Aorta (tissue), 5 donors: Measurements from ENCODE around the gene BPIFB3. TPM values are rescaled to one million over a fixed set of nuclear protein-coding genes. Genes with fewer than 3 reads are reported as not detected.

Experiments used
- ATAC-seq: fragments of 200-7000 bp; cut with Tn5 transposase; one replicate; pipeline ENCODE4 v1.9.1; 2022; ENCODE audit warnings: moderate library complexity; ENCODE audit not compliant: low FRiP score
- DNase-seq, 2 donors: peaks; one replicate each; pipeline ENCODE4 v3.0.0-alpha.2; 2020
- H3K27ac ChIP-seq, 2 donors: one replicate each; pipeline ENCODE4 v1.5.1; 2013; ENCODE audit warnings: low read length in 2 of 2, mild to moderate bottlenecking in 2 of 2, moderate library complexity in 2 of 2, control low read depth in 1 of 2, inconsistent platforms in 1 of 2, low read depth in 1 of 2
- H3K27me3 ChIP-seq, 2 donors: one replicate each; pipeline ENCODE4 v1.6.1; 2013; ENCODE audit warnings: control low read depth in 1 of 2, low read length in 1 of 2, mild to moderate bottlenecking in 1 of 2, moderate library complexity in 1 of 2; ENCODE audit not compliant: insufficient read depth in 2 of 2, control insufficient read depth in 1 of 2
- H3K36me3 ChIP-seq, 2 donors: one replicate each; pipeline ENCODE4 v1.6.1; 2013; ENCODE audit warnings: control low read depth in 1 of 2, low read length in 1 of 2, mild to moderate bottlenecking in 1 of 2; ENCODE audit not compliant: insufficient read depth in 2 of 2, control insufficient read depth in 1 of 2
- H3K4me1 ChIP-seq, 2 donors: one replicate each; pipeline ENCODE4 v1.6.1; 2013; ENCODE audit warnings: low read length in 2 of 2, control low read depth in 1 of 2, mild to moderate bottlenecking in 1 of 2, moderate library complexity in 1 of 2; ENCODE audit not compliant: insufficient read depth in 2 of 2, control insufficient read depth in 1 of 2
- H3K4me3 ChIP-seq, 2 donors: one replicate each; pipeline ENCODE4 v1.5.1; 2013; ENCODE audit warnings: low read length in 2 of 2, control low read depth in 1 of 2, mild to moderate bottlenecking in 1 of 2
- H3K9me3 ChIP-seq: one replicate; pipeline ENCODE4 v1.6.1; 2013; ENCODE audit warnings: mild to moderate bottlenecking, low read length; ENCODE audit not compliant: control insufficient read depth
- WGBS, 2 donors: extraction: QIAGEN DNeasy Blood & Tissue Kit; methylation state at CpG; one replicate each; pipeline ENCODE4 v1.1.7; 2013; 5-methylcytosine and 5-hydroxymethylcytosine counted together
- intact Hi-C, 2 donors: fragments of 100-400 bp; cut with DNase I; formaldehyde crosslinking; loops; one replicate each; pipeline versions ENCODE4 v1.14.2 to v1.15.0; 2022
- polyA plus RNA-seq, 2 donors: library from polyadenylated mRNA; stranded (reverse); fragments of 200-250 nt; gene quantifications; one replicate each; pipeline ENCODE4 v1.2.3, GENCODE V29; 2013
- total RNA-seq, 2 donors: library from RNA; stranded (reverse); fragmentation: NEBNext Ultra II Directional; extraction: Animal tissue kit (Norgen Biotek cat#: 25700); gene quantifications; one replicate each; pipeline ENCODE4 v1.2.1, GENCODE V29; 2021
- donor health status: healthy with polysubstance abuse.
- donor health status: Bipolar disorder and iron deficiency.
- donor health status: DM: no; HTN: no; CAD: no.
- donor health status: DM: no; HTN: no; CAD: no.
- donor health status: DM: yes; HTN: yes; CAD: no.

The BPIFB3 gene
- total and polyA plus RNA-seq, 4 donors: not detected

- no peaks in the 10 kb centered on the region for H3K4me1 ChIP-seq
- ATAC-seq (no peak), DNase-seq (no peak)
- intact Hi-C loops: no loop called here
- H3K9me3 ChIP-seq: no peaks in the 10 kb centered on the region
- no peak overlapping the region for H3K27ac ChIP-seq
- H3K4me3 ChIP-seq: no peak overlapping the region
- no peaks in the 10 kb centered on the region for H3K36me3 ChIP-seq
- no peaks in the 10 kb centered on the region for H3K27me3 ChIP-seq
- WGBS, 2 donors: 63 to 67% methylated on average over 4 of the region's 4 CpGs
These were observed 31.4 kb upstream of the BPIFB3 start for GRCh38 chr20:33022289-33022688.

- Histone ChIP-seq H3K36me3 (no peaks in the 10 kb centered on the region), H3K27ac (no peak overlapping the region), H3K4me1 (no peaks in the 10 kb centered on the region), H3K27me3 (no peaks in the 10 kb centered on the region), H3K9me3 (no peaks in the 10 kb centered on the region), H3K4me3 (no peak overlapping the region)
- WGBS, 2 donors: 75 to 87% methylated on average over 7 of the region's 7 CpGs
- DNase-seq (no peak), ATAC-seq (no peak)
- intact Hi-C loops: no loop called here
These were observed 30.8 kb upstream of the BPIFB3 start for GRCh38 chr20:33022694-33023438.

- Histone ChIP-seq H3K27ac (no peak overlapping the region), H3K9me3 (no peaks in the 10 kb centered on the region), H3K27me3 (no peaks in the 10 kb centered on the region), H3K36me3 (no peaks in the 10 kb centered on the region), H3K4me3 (no peak overlapping the region), H3K4me1 (no peaks in the 10 kb centered on the region)
- DNase-seq (no peak), ATAC-seq (no peak)
- intact Hi-C loops: no loop called here
- 63 to 78% methylated on average over 6 of the region's 6 CpGs for WGBS, 2 donors
These were observed 30.1 kb upstream of the BPIFB3 start for GRCh38 chr20:33023439-33024242.

- ATAC-seq: no peak
- Histone ChIP-seq H3K9me3 (no peaks in the 10 kb centered on the region), H3K27me3 (no peaks in the 10 kb centered on the region), H3K4me3 (no peak overlapping the region), H3K27ac (no peak overlapping the region), H3K36me3 (no peaks in the 10 kb centered on the region), H3K4me1 (no peaks in the 10 kb centered on the region)
- DNase-seq: no peak
- WGBS, 2 donors: 75% methylated on average over 1 of the region's 1 CpG
- intact Hi-C loops: no loop called here
These were observed 29.5 kb upstream of the BPIFB3 start for GRCh38 chr20:33024243-33024560.

GRCh38 chr20:33024609-33025317, 28.9 kb upstream of the BPIFB3 start:
- ATAC-seq: no peak
- Histone ChIP-seq H3K4me3 (no peak overlapping the region), H3K27ac (no peak overlapping the region), H3K4me1 (no peaks in the 10 kb centered on the region), H3K27me3 (no peaks in the 10 kb centered on the region), H3K9me3 (no peaks in the 10 kb centered on the region), H3K36me3 (no peaks in the 10 kb centered on the region)
- no peak for DNase-seq
- WGBS, 2 donors: 70 to 74% methylated on average over 5 of the region's 5 CpGs
- intact Hi-C loops: no loop called here

- no peaks in the 10 kb centered on the region for H3K27me3 ChIP-seq
- H3K27ac ChIP-seq: no peak overlapping the region
- no peaks in the 10 kb centered on the region for H3K36me3 ChIP-seq
- intact Hi-C loops: no loop called here
- no peak for ATAC-seq
- WGBS, 2 donors: 47 to 91% methylated on average over 9 of the region's 9 CpGs
- H3K4me1 ChIP-seq: no peaks in the 10 kb centered on the region
- no peak for DNase-seq
- H3K9me3 ChIP-seq: no peaks in the 10 kb centered on the region
- no peak overlapping the region for H3K4me3 ChIP-seq
These were observed 28.3 kb upstream of the BPIFB3 start for GRCh38 chr20:33025318-33025876.

GRCh38 chr20:33026072-33026778, 27.5 kb upstream of the BPIFB3 start:
- Histone ChIP-seq H3K4me1 (no peaks in the 10 kb centered on the region), H3K27me3 (no peaks in the 10 kb centered on the region), H3K36me3 (no peaks in the 10 kb centered on the region), H3K27ac (no peak overlapping the region), H3K9me3 (no peaks in the 10 kb centered on the region), H3K4me3 (no peak overlapping the region)
- intact Hi-C loops: no loop called here
- no peak for ATAC-seq
- no peak for DNase-seq
- WGBS, 2 donors: 61 to 73% methylated on average over 5 of the region's 5 CpGs
